GM10266 (cell line): ENCODE data around the gene S100A16.

ENCODE experiments used
- DNase-seq: peaks from one replicate; pipeline ENCODE4 v3.0.0; 2012; ENCODE audit errors: extremely low spot score
- CTCF ChIP-seq: IDR thresholded peaks from 2 replicates; pipeline ENCODE4 v1.5.1; 2012; ENCODE audit warnings: mild to moderate bottlenecking, low read depth; ENCODE audit not compliant: control insufficient read depth, insufficient read depth; ENCODE audit errors: missing control alignments

The S100A16 gene

GRCh38 chr1:153636312-153636711 lies 23.4 kb upstream of the S100A16 start:
- no peak for TF ChIP-seq CTCF

DNA sequence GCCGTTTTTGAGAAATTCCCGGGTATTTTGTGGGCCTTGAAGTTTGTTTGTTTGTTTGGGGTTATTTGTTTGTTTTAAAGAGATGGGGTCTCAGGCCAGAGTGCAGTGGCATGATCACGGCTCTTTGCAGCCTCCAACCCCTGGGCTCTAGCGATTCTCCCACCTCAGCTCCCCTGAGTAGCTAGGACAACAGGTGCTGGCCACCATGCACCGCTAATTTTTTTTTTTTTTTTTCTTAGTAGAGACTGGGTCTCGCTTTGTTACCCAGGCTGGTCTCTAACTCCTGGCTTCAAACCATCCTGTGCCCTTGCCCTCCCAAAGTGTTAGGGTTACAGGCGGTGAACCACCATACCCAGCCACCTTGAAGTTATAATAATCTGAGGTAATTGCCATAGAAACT lies 22.9 kb upstream of the S100A16 start:
- no peak for TF ChIP-seq CTCF
- no peak for DNase-seq

More at GRCh38 chr1:153636312-153636711, 23.4 kb upstream of the S100A16 start:
- DNase-seq = no peak

GRCh38 chr1:153633754-153634665 lies 21.1 kb upstream of the S100A16 start, which contains the start of gene CHTOP:
Gene CHTOP, plus strand, starts transcription at chr1:153634066. Its CDS starts 2,523 bp downstream, at chr1:153636589.
- no peak for TF ChIP-seq CTCF
- peak; percentile 92 for DNase-seq

DNA sequence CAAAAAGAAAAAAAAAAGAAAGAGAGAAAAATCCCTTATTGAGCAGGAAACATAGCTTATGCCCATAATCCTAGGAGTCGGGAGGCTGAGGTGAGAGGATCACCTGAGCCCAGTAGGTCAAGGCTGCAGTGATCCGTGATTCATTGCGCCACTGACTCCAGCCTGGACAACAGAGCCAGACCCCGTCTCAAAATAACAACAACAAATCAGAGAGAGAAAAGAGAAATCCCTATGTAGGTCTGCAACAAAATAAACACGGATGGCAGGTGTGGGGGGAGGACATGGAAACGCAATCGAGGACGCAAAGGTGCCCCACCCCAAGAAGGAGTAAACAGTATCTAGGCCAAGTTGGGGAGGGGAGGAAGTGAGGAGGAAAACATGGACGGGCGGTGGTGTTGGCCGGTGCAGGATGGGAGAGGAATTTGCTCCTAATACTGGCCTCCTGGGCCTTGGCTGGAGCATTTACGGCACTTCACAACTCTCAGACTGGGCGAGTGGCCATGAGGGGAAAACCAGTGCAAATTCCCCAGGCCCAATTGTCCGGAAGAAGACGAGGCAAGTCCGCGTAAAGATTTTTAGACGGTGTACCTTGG lies 20.3 kb upstream of the S100A16 start:
- no peak for TF ChIP-seq CTCF
- DNase-seq = no peak

DNA sequence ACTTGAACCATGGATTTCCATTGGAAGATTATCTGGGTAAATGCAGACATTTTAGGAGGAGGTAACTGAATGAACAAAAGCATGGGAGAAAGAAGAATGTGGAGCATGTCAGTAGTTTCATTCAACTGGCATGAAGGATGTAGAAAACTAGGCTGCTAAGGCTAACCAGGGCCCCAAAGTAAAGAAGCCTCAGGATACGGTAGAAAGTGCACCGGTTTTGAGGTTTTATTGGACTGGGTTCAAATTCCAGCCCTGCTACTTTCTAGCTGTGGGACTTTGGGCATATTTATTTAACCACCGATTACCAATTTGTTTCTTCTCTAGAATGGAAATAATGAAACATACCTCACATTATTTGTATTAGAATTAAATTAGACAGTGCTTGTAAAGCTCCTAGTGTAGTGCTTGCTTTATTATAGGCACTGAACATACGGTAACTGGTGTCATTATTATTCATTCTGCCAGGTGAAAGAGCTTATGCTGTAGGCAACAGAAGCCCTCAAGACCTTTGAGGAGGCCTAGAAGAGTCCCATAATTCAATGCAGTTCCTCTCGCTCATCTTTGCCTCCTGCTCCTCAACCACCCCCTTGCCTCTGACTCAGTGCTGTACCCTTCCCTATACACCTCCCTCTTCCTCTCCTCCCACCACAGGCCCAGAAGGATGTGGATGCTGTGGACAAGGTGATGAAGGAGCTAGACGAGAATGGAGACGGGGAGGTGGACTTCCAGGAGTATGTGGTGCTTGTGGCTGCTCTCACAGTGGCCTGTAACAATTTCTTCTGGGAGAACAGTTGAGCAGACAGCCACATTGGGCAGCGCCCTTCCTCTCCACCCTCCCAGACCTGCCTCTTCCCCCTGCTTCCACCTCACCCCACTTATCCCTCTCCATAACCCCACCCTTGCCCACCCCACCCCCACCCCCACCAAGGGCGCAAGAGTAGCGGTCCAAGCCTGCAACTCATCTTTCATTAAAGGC lies 18.4 kb upstream of the S100A16 start:
- no peak for DNase-seq
- no peak for TF ChIP-seq CTCF

GRCh38 chr1:153630384-153630783 lies 17.4 kb upstream of the S100A16 start:
- TF ChIP-seq CTCF = no peak
- DNase-seq = no peak
